ENCODE results near the gene WNT2B. TPM values are rescaled to one million over a fixed set of nuclear protein-coding genes. Genes with fewer than 3 reads are reported as not detected.
"Not testable (repeated sequence)": the region's sequence is repeated elsewhere in the genome, so short reads cannot be mapped to it uniquely, and the experiment has no call there.

Gene WNT2B
- total RNA-seq, 2 donors from 2014 or later, result 1.6 to 3.9 TPM

GRCh38 chr1:112464501-112464900, 44.3 kb upstream of the WNT2B start:
- no peaks in the 10 kb centered on the region for H3K27me3 ChIP-seq
- H3K27ac ChIP-seq, result no peak overlapping the region
- H3K36me3 ChIP-seq (replicated peaks in 1 of 2; ENCODE audit: insufficient read depth in 1 of 2, low read depth in 2 of 2), result no peaks in the 10 kb centered on the region
- no peaks in the 10 kb centered on the region for H3K9me3 ChIP-seq
- 58 to 60% methylated on average over 2 to 4 of the region's 4 CpGs for WGBS, 2 donors
- intact Hi-C loops (cut with DNase I), result no loop called here
- ATAC-seq, result no peak
- no peak for DNase-seq
- peaks cover 13% of the 10 kb centered on the region for H3K4me1 ChIP-seq
- TF ChIP-seq CTCF (IDR thresholded peaks at IDR 0.05) (no peak), POLR2A (IDR thresholded peaks at IDR 0.05) (no peak)
- H3K4me3 ChIP-seq, result no peak overlapping the region

GRCh38 chr1:112465122-112465521, 43.6 kb upstream of the WNT2B start:
- intact Hi-C loops (cut with DNase I), result loop anchor here (5.0 kb wide), 1 partner anchor 73 kb away; no protein-coding TSS in a partner anchor
- no peak overlapping the region for H3K4me3 ChIP-seq
- H3K36me3 ChIP-seq (replicated peaks in 1 of 2; ENCODE audit: insufficient read depth in 1 of 2, low read depth in 2 of 2), result no peaks in the 10 kb centered on the region
- 69 to 80% methylated on average over 3 to 5 of the region's 5 CpGs for WGBS, 2 donors
- no peaks in the 10 kb centered on the region for H3K27me3 ChIP-seq
- DNase-seq (no peak), ATAC-seq (no peak)
- TF ChIP-seq POLR2A (IDR thresholded peaks at IDR 0.05) (no peak), CTCF (IDR thresholded peaks at IDR 0.05) (no peak)
- peaks cover 13% of the 10 kb centered on the region for H3K4me1 ChIP-seq
- no peak overlapping the region for H3K27ac ChIP-seq
- H3K9me3 ChIP-seq, result no peaks in the 10 kb centered on the region

DNA sequence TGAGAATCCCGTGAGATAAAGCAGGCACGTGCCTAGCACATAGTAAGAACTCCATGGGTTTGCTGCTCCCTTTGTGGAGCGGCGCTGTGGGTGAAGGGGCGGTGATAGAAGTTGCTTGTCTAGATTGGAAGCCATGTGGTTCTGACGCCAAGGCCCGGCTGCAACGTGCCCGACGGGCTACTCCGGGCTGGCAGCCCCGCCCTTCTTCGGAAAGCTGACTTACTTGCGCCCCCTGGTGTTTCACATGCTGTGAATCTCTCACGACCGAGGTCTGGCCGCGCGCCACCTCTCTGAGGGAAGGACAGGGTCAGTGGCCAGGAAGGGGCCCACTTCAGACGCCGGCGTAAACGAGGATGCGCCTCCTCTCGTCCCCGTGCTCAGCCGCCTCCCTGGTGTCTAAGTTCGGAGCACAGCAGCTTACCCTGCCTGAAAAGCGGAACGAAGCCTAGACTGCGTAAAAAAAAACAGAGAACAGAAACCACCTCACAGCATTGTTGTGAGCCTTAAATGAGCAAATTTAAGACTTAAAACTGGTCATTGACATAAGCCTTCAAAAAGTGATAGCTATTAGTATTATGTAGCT, 42.6 kb upstream of the WNT2B start:
- peak; percentile 95 to 97 (median 96) for DNase-seq
- no peaks in the 10 kb centered on the region for H3K27me3 ChIP-seq
- H3K4me3 ChIP-seq, result no peak overlapping the region
- TF ChIP-seq CTCF (IDR thresholded peaks at IDR 0.05) (peak; percentile 60 to 97 (median 95)), POLR2A (IDR thresholded peaks at IDR 0.05) (peak in 2 of 3 donors; percentile 20 to 28)
- WGBS, 2 donors, result 2 to 16% methylated on average over 8 to 31 of the region's 31 CpGs
- no peaks in the 10 kb centered on the region for H3K36me3 ChIP-seq (replicated peaks in 1 of 2; ENCODE audit: insufficient read depth in 1 of 2, low read depth in 2 of 2)
- intact Hi-C loops (cut with DNase I), result loop anchor here (5.0 kb wide), 1 partner anchor 74 kb away; no protein-coding TSS in a partner anchor
- ATAC-seq, result peak; percentile 97
- H3K4me1 ChIP-seq, result peaks cover 13% of the 10 kb centered on the region
- H3K9me3 ChIP-seq, result no peaks in the 10 kb centered on the region
- peak overlapping the region in 2 of 4 donors; percentile 21 to 56 for H3K27ac ChIP-seq

DNA sequence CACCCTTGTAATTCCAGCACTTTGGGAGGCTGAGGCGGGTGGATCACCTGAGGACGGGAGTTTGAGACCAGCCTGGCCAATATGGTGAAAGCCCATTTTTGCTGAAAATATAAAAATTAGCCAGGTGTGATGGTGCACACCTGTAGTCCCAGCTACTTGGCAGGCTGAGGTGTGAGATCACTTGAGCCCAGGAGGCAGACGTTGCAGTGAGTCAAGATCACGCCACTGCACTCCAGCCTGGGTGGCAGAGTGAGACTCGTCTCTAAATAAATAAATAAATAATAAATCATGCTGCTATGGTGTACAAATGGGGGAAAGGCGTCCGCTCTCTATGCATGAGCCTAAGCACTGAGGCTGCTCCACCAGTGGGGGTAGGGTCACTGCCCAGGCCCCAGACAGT, 38.4 kb upstream of the WNT2B start:
- 75 to 78% methylated on average over 7 of the region's 7 CpGs for WGBS, 2 donors
- DNase-seq; H3K27me3 ChIP-seq; H3K36me3 ChIP-seq (replicated peaks in 1 of 2; ENCODE audit: insufficient read depth in 1 of 2, low read depth in 2 of 2); H3K9me3 ChIP-seq; H3K27ac ChIP-seq; ATAC-seq; intact Hi-C loops (cut with DNase I); H3K4me3 ChIP-seq: not testable (repeated sequence)
- H3K4me1 ChIP-seq, result peaks cover 13% of the 10 kb centered on the region

GRCh38 chr1:112470966-112471365, 37.8 kb upstream of the WNT2B start:
- no peak overlapping the region for H3K4me3 ChIP-seq
- TF ChIP-seq CTCF (IDR thresholded peaks at IDR 0.05) (no peak), POLR2A (IDR thresholded peaks at IDR 0.05) (no peak)
- intact Hi-C loops (cut with DNase I), result no loop called here
- no peaks in the 10 kb centered on the region for H3K27me3 ChIP-seq
- 53 to 66% methylated on average over 3 of the region's 3 CpGs for WGBS, 2 donors
- H3K36me3 ChIP-seq (replicated peaks in 1 of 2; ENCODE audit: insufficient read depth in 1 of 2, low read depth in 2 of 2), result no peaks in the 10 kb centered on the region
- H3K27ac ChIP-seq, result no peak overlapping the region
- peaks cover 7% of the 10 kb centered on the region for H3K4me1 ChIP-seq
- ATAC-seq (no peak), DNase-seq (no peak)
- H3K9me3 ChIP-seq, result no peaks in the 10 kb centered on the region
